Stimulated activated CD8-positive, alpha-beta memory T cell treated with anti-CD3 and anti-CD28 coated beads, Interleukin-4, amount 100 ng/mL, for 24 hours (primary cell): ENCODE results near the gene CACNA1E.
"Not testable (repeated sequence)": the region's sequence is repeated elsewhere in the genome, so short reads cannot be mapped to it uniquely, and the experiment has no call there.

Experiments used
- DNase-seq: peaks from one replicate; pipeline ENCODE4 v3.0.0-alpha.2; 2020; ENCODE audit warnings: low read depth

The CACNA1E gene

DNA sequence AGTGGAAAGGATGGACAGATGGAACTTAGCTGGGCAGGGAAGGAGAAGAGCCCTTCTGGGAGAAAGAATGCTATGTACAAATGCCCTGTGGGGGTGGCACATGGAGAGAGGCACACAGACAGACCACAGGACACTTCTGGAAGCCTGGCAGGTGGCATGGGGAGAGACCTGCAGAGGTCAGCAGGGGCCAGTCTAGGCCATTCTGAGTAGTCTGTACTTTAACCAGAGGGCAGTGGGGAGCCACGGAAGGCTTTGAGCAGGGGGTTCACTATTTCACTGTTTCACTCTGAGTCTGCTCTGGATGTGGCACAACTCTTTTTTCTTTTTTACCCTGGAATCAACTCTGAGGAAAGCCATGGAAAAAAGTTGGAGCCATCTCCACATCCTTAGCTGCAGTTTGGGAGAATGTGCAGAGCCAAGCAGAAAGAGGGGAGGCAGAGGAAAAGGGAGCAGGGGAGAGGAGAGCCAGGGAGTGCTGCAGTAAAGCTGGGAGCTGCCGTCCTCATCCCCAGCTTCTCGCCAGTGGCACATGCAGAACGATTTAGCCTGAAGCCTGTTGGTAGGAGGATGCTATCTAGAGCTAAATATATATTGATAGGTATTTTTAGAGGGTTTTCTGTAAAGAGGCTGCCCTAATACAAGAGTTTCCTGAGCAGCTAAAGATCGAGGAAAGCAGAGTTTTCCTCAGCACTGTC, 34.0 kb downstream of the CACNA1E start:
- no peak for DNase-seq

DNA sequence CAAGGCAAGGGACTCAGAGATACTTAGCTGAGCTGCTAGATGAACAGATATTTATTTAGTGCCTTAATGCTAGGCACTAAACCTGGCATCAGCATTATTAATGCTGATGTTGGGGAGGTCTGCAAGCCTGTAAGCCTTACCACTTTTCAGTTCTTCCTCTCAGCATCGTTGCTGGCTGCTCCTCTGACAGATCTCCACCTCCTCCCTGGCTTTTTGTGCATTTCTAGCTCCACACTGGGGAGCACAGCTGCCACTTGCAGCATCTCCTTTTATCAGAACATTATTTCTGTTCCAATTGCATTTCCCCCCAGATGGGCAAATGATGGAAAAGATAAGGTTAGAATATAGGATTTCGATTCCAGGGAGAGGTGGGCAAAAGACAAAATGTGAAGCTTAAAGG, 34.8 kb downstream of the CACNA1E start:
- DNase-seq, result no peak

GRCh38 chr1:181522864-181523263, 39.5 kb downstream of the CACNA1E start:
- no peak for DNase-seq

DNA sequence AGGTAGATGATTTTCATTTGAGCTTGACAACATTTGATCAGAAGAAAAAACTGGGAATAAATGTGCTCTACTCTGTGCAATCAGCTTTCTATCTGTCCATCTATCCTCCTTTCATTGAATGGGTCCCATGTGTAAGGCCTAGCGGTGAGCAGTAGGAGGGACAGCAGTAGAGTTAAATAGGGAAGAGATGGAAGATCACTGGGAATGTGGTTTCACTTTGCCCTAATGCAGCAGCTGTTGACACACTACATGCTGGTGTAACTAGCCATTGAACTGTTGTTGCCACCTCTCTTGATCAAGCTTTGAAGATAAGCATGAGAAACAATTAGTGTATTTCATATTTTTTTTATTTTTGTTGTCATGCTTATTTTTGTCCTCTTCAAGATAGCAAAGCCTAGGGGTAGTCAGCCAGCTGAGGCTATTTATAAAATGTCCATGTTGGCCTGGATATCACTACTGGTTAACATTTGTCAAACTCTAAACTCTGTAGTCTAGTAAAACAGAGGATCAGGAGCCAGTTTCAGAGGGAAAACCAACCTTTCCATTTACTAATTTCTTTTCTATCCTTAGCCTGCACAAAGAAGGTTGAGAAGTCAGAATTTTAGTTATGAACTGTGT, 41.9 kb downstream of the CACNA1E start:
- no peak for DNase-seq

DNA sequence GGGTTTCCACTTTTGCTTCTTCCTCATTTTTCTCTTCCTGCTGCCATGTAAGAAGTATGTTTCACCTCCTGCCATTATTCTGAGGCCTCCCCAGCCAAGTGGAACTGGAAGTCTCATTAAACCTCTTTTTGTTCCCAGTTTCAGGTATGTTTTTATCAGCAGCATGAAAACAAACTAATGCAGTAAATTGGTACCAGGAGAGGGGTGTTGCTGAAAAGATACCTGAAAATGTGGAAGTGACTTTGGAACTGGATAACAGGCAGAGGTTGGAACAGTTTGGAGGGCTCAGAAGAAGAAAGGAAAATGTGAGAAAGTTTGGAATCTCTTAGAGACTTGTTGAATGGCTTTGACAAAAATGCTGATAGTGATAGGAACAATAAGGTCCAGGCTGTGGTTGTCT, 44.9 kb downstream of the CACNA1E start:
- DNase-seq, result not testable (repeated sequence)

- DNase-seq, result no peak
Observed at GRCh38 chr1:181531441-181531840, 48.1 kb downstream of the CACNA1E start.

DNA sequence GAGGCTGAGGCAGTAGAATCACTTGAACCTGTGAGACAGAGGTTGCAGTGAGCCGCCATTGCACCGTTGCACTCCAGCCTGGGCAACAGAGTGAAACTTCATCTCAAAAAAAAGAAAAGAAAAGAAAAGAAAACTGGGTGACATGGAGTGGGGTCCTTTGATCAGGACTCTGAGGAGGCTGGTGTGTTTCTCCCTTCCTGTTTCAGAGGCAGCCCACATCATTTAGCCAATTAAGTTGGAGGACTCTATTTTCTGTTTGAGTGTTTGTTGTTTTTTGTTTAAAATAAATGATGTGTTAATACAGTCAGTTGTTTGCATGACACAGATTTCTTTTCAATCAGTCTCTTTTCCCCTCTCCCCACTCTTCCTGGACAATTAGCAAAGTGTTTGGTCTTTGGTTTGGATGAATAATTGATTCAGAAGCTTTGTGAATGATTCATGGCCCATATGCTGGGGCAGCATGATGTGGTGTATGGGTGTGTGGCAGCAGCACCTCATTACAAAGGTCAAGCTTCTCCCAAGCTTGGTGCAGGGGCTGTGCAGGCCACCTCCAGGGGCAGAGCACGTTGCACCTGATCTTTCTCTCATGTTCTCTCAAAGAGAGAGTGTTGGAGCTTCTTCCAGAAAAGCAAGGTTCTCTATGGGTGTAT, 48.8 kb downstream of the CACNA1E start:
- DNase-seq, result no peak

GRCh38 chr1:181538836-181539235, 55.5 kb downstream of the CACNA1E start:
- DNase-seq, result no peak

DNA sequence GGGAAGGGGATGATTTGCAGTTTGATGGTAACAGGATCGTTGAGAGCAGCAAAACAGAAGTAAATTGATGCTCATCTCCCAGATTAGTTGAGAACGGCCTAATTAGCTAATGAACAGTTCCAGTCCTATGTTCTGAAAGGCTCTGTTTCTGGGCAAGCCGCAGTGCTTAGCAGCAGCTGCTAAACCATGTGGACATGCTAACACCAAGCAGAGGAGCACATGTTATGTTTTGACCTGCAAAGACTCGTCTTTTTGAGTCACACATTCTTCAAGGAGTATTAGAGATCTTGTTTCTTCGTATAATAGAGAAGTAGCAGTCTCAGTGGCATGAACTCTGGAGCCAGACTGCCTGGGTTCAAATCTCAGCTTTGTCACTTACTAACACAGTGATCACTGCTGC, 58.1 kb downstream of the CACNA1E start:
- no peak for DNase-seq

GRCh38 chr1:181541947-181542346, 58.6 kb downstream of the CACNA1E start:
- no peak for DNase-seq

- DNase-seq, result not testable (repeated sequence)
Observed at GRCh38 chr1:181542406-181542805, 59.1 kb downstream of the CACNA1E start.

- DNase-seq, result no peak
Observed at GRCh38 chr1:181545395-181545794, 62.1 kb downstream of the CACNA1E start.

- no peak for DNase-seq
Observed at GRCh38 chr1:181548497-181548896, 65.2 kb downstream of the CACNA1E start.

DNA sequence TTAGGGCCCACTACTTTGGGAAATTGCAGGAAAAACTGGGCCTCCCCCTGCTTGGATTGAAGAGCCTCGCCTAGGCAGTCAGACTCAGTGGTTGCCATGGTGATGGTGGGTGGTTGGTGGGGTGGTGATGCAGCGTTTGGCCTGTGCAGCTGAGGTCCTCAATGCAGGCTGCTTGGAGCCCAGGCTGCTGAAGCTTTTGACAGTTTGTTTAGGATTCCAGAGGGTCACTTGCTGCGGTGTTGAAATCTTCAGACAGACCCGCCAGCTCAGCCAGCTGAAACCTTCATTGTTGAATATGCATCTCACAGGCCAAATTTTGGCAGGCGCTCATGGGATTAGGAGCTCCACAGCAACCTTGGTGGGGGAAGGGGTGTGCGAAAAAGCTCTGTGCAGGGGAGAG, 67.9 kb downstream of the CACNA1E start:
- no peak for DNase-seq

- no peak for DNase-seq
Observed at GRCh38 chr1:181551754-181552153, 68.4 kb downstream of the CACNA1E start.

GRCh38 chr1:181554465-181554864, 71.1 kb downstream of the CACNA1E start:
- no peak for DNase-seq

- no peak for DNase-seq
Observed at GRCh38 chr1:181556631-181557030, 73.3 kb downstream of the CACNA1E start.

DNA sequence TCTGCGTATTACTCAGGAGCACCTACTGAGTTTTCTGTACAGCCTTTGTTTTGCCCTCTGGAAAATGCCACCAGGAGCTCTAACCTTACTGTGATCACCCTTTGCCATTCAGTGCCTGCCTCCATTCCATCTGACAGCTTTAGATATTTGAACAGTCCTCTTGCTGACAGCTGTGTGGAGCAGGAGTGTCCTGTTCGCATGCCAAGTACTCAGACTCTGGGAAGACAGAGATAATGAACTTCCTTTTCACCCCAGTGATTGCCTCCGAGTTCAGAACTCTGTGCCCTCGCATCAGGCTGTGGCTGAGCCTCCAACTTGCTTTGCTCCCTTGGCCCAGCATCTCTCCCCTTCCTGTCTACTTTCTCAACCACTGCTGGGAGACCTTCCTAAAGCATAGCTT, 74.0 kb downstream of the CACNA1E start:
- DNase-seq, result no peak

DNA sequence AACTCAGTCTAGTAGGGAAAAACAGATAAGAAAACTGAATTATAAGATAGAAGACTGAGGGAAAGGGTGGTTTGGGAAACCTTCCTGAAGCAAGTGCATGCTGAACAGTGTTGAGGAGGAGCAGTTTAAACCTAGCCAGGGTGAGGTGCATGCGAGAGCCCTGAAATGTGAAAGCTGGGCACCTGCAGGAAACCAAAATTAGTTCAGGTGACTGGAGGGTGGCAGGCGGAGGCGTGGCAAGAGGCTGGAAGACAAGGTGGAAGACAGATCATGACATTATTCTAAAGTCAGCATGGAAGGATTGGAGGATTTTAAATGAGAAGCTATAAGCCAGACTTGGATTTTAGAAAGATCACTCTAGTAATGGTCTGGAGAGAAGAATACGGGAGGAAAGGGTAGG, 75.1 kb downstream of the CACNA1E start:
- DNase-seq, result no peak

GRCh38 chr1:181559142-181559541, 75.8 kb downstream of the CACNA1E start:
- no peak for DNase-seq

DNA sequence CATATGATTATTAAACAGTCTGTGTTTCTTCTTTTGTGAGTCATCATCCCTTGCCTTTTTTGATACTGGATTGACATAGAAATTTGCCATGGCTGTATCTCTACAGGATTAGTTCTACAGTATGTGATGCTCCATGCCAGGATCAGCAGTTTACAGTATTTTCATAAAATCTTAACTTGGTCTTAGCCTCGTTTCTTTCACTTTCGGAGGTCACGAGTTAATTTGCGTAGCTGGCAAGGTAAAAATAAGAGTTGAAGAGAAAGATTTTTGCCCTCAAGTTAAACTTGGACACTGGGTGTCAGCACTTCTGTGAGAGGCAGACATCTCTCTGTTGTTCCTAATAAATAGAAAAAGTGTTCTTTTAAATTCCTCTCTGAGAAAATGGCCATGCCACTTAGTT, 79.1 kb downstream of the CACNA1E start:
- no peak for DNase-seq

DNA sequence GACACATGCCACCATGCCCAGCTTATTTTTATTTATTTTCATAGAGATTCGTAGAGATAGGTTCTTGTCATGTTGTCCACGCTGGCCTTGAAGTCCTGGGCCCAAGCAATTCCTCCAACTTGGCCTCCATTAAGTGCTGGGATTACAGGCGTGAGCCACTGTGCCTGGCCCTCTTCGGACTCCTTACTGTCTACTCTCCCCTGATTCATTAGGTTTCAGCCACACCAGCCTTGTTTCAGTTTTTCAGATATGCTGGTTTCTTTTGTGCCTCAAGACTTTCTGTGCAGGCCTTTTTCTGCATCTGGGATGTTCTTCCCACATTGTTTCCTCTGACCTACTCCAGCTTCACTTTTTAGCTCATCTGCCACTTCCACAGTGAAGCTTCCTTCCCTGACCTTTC, 85.4 kb downstream of the CACNA1E start:
- no peak for DNase-seq

DNA sequence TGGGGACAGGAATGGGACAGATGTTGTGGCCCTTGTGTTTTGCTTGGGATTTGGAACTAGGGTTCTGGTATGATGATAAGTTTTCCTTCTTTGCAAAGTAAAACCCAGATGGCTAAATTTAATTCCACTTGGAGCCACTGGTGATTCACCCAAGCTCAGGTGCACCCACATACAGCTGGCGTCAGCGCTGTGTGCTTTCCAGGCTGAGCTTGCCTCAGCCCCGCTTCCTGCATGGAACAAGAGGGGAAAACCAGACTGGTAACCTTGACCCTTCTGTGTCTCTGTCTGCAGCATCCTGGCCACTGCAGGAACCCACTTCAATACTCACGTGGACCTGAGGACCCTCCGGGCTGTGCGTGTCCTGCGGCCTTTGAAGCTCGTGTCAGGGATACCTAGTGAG, 94.2 kb downstream of the CACNA1E start:
- DNase-seq, result no peak

GRCh38 chr1:181583598-181583997, 100.3 kb downstream of the CACNA1E start:
- no peak for DNase-seq
